ENCODE results near the gene CD6. TPM values are rescaled to one million over a fixed set of nuclear protein-coding genes. Genes with fewer than 3 reads are reported as not detected.

CD6 gene
- total RNA-seq, 3 donors from 2014 or later, result 0.80 to 1.9 (median 0.98) TPM

DNA sequence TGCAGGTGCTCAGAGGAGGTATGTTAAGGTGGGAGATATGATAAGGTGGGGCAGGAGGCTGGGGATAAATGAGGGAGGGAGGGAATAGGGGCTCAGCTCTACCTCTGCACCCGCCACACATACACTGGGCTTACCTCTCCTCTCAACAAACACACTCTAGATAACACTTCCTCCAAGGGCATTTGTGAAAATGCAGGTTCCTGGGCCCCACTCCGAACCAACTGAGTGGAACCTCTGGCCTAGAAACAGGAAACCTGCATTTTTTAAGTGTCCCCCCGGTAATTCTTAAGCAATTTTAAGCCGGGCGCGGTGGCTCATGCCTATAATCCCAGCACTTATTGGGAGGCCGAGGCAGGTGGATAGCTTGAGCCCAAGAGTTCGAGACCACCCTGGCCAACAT, 84.3 kb downstream of the CD6 start:
- H3K27ac ChIP-seq, result no peak overlapping the region
- no peak overlapping the region for H3K4me3 ChIP-seq
- TF ChIP-seq POLR2A (IDR thresholded peaks at IDR 0.05) (no peak), CTCF (IDR thresholded peaks at IDR 0.05) (no peak), POLR2AphosphoS5 (IDR thresholded peaks at IDR 0.05) (no peak)
- H3K4me1 ChIP-seq, result no peaks in the 10 kb centered on the region
- H3K27me3 ChIP-seq, result no peaks in the 10 kb centered on the region
- intact Hi-C loops (cut with DNase I; ENCODE audit: low total_unique reads), result no loop called here
- H3K9me3 ChIP-seq, result no peaks in the 10 kb centered on the region
- H3K36me3 ChIP-seq, result no peaks in the 10 kb centered on the region
- DNase-seq (ENCODE audit: low spot score in 2 of 2), result no peak

DNA sequence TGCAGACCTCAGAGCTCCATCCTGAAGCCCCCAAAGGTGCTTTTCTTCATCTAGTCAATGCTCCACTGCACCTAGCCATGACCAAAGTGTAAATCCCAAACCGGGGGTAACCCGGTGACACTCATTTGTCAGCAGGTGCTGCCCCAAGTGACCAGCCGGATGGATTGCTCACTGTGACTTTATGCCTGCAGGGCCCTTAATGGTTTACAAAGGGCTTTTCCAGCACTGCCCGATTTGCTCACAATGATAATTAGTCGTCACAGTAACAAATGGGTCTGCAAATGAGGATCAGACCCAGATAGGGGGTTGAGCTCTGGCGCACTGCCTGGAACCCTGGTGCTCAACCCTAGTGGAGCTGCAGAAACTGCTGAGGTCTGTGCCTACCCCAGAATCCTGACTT, 85.1 kb downstream of the CD6 start:
- intact Hi-C loops (cut with DNase I; ENCODE audit: low total_unique reads), result no loop called here
- H3K27me3 ChIP-seq, result no peaks in the 10 kb centered on the region
- no peak for DNase-seq (ENCODE audit: low spot score in 2 of 2)
- no peak overlapping the region for H3K27ac ChIP-seq
- H3K9me3 ChIP-seq, result no peaks in the 10 kb centered on the region
- no peak for TF ChIP-seq POLR2A (IDR thresholded peaks at IDR 0.05)
- TF ChIP-seq CTCF (IDR thresholded peaks at IDR 0.05), result no peak
- no peak for TF ChIP-seq POLR2AphosphoS5 (IDR thresholded peaks at IDR 0.05)
- no peak overlapping the region for H3K4me3 ChIP-seq
- H3K36me3 ChIP-seq, result no peaks in the 10 kb centered on the region
- H3K4me1 ChIP-seq, result no peaks in the 10 kb centered on the region

DNA sequence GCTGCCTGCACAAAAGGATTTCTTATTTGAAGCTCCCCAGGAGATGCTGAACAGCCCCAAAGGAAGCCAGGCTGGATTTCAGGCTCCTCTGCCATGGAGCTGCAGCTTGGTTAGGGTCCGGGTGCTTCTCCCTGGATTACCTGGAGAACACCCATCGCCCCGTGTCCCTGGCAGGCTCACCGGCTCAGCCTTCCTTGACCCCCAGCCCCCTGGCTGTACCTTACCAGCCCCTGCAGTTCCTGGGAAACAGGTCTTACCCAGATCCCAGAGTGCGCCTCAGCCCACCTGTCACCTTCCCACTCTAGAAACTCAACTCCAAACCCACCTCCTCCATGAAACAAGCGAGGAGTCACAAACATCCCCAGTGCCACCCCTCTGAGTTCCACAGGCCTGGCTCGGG, 85.5 kb downstream of the CD6 start:
- Histone ChIP-seq H3K4me3 (no peak overlapping the region), H3K27me3 (no peaks in the 10 kb centered on the region), H3K4me1 (no peaks in the 10 kb centered on the region), H3K36me3 (no peaks in the 10 kb centered on the region), H3K9me3 (no peaks in the 10 kb centered on the region), H3K27ac (no peak overlapping the region)
- intact Hi-C loops (cut with DNase I; ENCODE audit: low total_unique reads), result no loop called here
- TF ChIP-seq POLR2AphosphoS5 (IDR thresholded peaks at IDR 0.05) (no peak), POLR2A (IDR thresholded peaks at IDR 0.05) (no peak)
- no peak for DNase-seq (ENCODE audit: low spot score in 2 of 2)

DNA sequence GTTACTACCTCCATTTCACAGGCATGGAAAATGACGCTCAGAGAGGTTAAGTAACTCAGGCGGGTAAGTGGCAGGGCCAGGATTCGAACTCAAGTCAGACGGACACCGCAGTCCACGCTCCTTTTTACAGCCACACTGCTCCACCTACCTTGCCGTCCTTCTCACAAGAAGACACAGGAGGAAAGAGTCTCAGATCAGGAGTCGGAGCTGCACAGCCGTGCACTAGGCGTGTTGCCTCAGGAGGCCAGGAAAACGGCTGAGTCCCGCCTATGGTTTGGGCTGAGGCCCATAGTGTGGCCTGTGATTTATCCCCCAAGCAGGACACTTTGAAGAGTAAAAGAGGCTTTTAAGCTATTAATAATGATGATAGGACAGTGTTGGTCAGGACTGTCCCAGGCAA, 86.1 kb downstream of the CD6 start:
- no peak overlapping the region for H3K4me3 ChIP-seq
- H3K27me3 ChIP-seq, result no peaks in the 10 kb centered on the region
- no peak overlapping the region for H3K27ac ChIP-seq
- TF ChIP-seq CTCF (IDR thresholded peaks at IDR 0.05) (no peak), POLR2AphosphoS5 (IDR thresholded peaks at IDR 0.05) (no peak), POLR2A (IDR thresholded peaks at IDR 0.05) (no peak)
- no peaks in the 10 kb centered on the region for H3K4me1 ChIP-seq
- no peak for DNase-seq (ENCODE audit: low spot score in 2 of 2)
- no peaks in the 10 kb centered on the region for H3K36me3 ChIP-seq
- intact Hi-C loops (cut with DNase I; ENCODE audit: low total_unique reads), result no loop called here
- no peaks in the 10 kb centered on the region for H3K9me3 ChIP-seq

DNA sequence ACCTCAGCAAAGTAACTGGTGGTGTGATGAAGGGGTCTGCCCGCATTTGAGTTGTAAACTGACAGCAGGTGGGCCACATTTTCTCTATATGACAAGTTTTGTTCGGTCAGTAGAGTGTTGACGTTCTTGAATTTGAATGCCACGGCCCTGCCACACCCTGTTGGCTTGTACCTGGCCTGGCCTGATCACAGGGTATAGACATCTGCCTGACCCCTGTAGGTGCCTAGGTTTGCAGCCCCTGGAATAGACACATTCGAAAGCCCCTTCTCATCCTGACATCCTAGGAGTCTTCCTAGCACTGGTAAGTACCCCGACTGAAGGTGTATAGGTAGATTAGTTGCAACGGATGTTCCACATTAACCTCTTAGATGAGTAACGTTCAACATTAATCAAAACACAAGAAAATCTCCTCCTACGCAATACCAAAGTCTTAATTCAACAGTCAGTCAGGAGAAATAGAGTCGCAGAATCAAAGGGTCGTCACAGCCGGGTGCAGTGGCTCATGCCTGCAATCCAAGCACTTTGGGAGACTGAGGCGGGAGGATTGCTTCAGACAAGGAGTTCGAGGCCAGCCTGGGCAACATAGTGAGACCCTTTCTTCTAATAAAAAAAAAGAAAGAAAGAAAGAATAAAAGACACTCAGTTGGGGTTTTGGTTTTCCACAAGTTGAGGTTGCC, 87.2 kb downstream of the CD6 start:
- intact Hi-C loops (cut with DNase I; ENCODE audit: low total_unique reads), result no loop called here
- no peaks in the 10 kb centered on the region for H3K36me3 ChIP-seq
- H3K9me3 ChIP-seq, result no peaks in the 10 kb centered on the region
- H3K27me3 ChIP-seq, result no peaks in the 10 kb centered on the region
- H3K4me1 ChIP-seq, result no peaks in the 10 kb centered on the region
- H3K4me3 ChIP-seq, result no peak overlapping the region
- DNase-seq (ENCODE audit: low spot score in 2 of 2), result no peak
- no peak for TF ChIP-seq POLR2A (IDR thresholded peaks at IDR 0.05)
- TF ChIP-seq POLR2AphosphoS5 (IDR thresholded peaks at IDR 0.05), result no peak
- no peak for TF ChIP-seq CTCF (IDR thresholded peaks at IDR 0.05)
- no peak overlapping the region for H3K27ac ChIP-seq

Data from breast epithelium (tissue), 4 donors.